H1 (cell line): ENCODE results near the gene TRAIP. TPM values are rescaled to one million over a fixed set of nuclear protein-coding genes. Genes with fewer than 3 reads are reported as not detected.

Source experiments
- SIN3A ChIP-seq, 2 experiments: IDR thresholded peaks in 1 of 2; conservative IDR thresholded peaks in 1 of 2; 2 replicates each; pipeline ENCODE4 v1.6.1; 2011 to 2012; ENCODE audit warnings: low read length in 2 of 2, improper control_type of control experiment in 1 of 2, low read depth in 1 of 2, mild to moderate bottlenecking in 1 of 2
- polyA plus RNA-seq, 7 experiments: library from polyadenylated mRNA; depleted of rRNA in 3 of 7; stranded (reverse) in 5 of 7; unstranded in 2 of 7; fragments of >200 nt in 5 of 7; fragments of 200-250 nt in 2 of 7; gene quantifications; 1 replicate in 5 of 7; 2 replicates in 1 of 7; 4 replicates in 1 of 7; pipeline versions ENCODE4 v1.2.1 to v1.2.3, GENCODE V29; 2011 to 2013; ENCODE audit warnings: missing spikeins in 2 of 7, mixed read lengths in 2 of 7
- total RNA-seq: library from RNA; stranded (reverse); fragmentation: NEBNext Ultra II Directional; extraction: Animal tissue kit (Norgen Biotek cat#: 25700); gene quantifications from 2 replicates; pipeline ENCODE4 v1.2.1, GENCODE V29; 2021

TRAIP gene
- total and polyA plus RNA-seq, 2 of the 8 experiments (the other 6 are each of a cell fraction or from before 2014, with no cell fraction given): 27.7 to 28.1 TPM

DNA sequence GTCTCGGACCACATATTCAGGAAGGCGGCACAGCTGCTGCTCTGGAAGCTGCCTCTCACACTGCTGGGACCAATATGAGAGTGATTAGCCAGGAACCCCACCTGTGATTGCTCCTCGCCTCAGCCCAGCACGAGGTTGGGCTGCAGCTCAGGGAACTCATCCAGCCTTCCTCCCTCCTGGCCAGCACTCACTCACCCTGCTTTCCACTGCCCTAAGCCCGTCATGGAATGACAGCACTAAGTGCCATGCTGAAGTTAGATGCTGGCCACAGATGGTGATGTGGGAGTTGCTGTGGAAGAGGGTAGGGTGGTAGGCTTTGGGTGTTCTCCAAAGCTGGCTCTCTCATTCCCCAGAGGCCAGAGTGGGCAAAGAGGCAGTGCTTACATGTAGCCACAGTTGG is 40.0 kb upstream of the TRAIP start (continued):
- no peak for TF ChIP-seq SIN3A (conservative IDR thresholded peaks at IDR 0.05 in 1 of 2, IDR thresholded peaks at IDR 0.05 in 1 of 2; ENCODE audit: low read depth in 1 of 2, low read length in 2 of 2)
- TF ChIP-seq, all 59 proteins: peak for 0
